Measurements from ENCODE around the gene OR1J2.

- TF ChIP-seq CTCF (IDR thresholded peaks at IDR 0.05) (no peak), POLR2A (IDR thresholded peaks at IDR 0.05) (no peak)
Measured at GRCh38 chr9:122510502-122510901, at the start of gene OR1J2.

Data from prostate gland (tissue), 2 donors.